Smooth muscle cell of the brain vasculature (primary cell): ENCODE measurements around the gene PRDM2.

ENCODE experiments used
- DNase-seq: peaks from one replicate; pipeline ENCODE4 v3.0.0-alpha.2; 2012; ENCODE audit warnings: low read depth, low spot score

The PRDM2 gene

DNA sequence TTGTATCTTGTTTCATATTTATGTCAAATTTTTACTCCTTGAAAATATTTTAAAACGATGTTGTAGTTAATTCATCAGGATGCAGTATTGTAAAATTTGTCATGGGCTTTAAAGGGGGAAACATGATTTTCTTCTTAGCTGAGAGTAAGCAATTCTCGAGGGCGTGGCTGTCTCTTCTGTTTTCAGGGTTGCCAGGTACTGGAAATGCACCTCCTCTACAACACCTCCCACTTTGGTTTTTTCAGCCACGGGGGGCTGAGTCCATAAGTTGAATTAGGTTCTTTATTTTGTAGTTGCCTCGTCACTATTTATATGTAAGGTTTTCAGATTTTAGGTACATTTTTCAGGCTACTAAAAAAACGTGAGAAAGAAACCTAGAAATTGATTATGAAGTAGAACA, 64.0 kb downstream of the PRDM2 start:
- no peak for DNase-seq

DNA sequence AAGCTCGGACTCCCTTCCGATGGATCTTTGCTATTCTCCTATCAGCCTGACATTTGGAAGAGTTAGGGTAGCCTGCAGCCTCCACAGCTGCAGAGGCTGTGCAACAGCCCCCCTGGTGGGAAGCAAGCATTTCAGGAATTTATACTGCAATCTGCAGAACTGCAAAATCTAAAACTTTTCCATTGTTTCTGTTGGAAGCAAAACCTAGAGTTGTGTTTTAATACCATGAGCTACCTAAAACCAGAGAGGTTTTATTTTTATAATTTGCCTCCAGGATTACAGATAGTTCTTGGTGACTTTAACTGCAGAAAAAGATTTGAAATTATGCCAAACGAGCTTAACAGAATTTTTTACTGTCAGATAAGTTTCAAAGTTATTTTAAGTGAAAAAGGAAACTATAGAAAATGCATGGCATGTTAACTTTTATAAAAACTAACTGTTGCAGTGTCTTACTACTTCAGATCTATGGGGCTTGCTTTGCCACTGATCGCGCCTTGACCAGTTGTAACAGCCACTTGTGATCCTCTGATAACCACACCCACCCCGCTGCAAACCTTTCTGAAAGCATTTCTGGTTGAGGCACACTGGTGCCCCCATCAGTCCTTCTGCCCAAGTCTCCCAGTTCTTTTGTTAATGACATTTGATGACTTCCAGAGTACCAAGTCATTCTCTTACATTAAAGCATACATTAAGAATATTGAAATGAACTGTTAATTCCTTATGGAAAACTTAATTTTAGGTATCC, 64.8 kb downstream of the PRDM2 start:
- DNase-seq: peak; percentile 62

DNA sequence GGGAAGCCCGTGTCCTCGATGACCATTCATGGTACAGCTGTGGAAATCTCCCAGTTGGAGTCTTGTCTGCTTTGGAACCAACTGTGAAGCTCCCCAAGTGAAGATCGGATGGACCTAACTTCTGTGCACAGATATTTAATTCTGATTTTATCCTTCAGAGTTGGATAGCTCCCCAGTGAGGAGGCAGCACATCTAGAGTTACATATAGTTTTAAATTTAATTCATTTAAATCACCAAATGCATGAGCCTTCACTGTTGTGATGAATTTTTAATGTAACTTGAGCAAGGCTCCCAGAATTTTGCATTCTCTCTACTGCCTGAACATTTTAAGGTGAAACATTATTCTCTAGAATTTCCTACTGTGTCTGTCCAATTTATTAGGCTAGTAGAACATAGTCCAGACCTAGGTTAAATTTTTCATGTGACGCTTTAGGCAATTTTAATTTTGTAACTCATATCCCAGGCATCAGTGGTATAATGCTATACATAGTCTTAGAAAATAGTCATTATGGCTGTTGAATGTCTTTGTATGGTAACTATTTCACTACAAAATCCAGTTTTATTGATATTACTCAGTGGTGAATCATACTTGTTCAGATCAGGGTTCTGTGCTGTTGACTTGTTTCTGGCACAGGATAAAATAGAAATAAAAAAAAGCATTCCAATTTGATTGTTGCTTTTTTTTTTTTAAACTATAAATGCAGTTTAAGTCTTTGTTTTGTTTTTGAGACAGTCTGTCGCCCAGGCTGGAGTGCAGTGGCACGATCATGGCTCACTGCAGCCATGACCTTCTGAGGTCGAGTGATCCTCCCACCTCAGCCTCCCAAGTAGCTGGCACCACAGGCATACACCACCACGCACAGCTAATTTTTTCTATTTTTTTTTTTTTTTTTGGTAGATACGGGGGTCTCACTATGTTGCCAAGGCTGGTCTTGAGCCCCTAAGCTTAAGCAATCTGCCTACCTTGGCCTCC, 66.9 kb downstream of the PRDM2 start:
- DNase-seq: no peak

DNA sequence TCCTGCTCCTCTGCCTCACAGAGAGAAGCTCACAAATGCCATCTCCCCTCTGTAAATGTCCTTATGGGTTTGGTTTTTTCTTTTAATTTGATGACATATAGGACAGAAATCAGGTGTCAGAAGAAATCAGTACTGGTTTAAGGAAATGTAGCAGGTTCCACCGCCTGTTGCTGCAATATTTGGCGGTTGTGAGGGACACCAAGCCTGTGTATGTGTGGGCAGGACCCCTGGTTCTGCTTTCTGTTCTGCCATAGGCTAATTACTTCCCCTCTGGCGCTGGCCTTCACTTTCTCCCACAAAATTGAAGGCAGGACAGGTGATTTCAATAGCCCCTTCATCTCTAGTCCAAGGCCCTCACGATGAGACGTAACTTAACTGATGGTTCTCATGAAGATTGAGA, 69.2 kb downstream of the PRDM2 start:
- DNase-seq: no peak

DNA sequence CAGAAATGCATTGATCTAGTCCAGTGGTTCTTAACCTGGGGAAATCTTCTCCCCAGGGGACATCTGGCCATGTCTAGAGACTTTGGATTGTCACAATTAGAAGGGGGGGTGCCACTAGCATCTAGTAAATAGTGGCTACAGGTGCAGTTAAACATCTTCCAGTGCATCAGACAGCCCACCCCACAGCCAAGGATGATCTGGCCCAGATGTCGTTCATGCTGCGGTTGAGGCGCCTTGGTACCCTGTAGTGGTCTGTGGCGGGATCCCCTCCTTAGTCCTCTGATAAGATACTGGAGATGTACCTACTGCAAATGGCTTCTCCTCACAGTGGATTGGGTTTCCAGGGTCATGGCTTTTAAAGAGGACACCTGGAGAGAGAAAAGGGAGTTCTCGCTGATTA, 69.8 kb downstream of the PRDM2 start:
- DNase-seq: no peak

DNA sequence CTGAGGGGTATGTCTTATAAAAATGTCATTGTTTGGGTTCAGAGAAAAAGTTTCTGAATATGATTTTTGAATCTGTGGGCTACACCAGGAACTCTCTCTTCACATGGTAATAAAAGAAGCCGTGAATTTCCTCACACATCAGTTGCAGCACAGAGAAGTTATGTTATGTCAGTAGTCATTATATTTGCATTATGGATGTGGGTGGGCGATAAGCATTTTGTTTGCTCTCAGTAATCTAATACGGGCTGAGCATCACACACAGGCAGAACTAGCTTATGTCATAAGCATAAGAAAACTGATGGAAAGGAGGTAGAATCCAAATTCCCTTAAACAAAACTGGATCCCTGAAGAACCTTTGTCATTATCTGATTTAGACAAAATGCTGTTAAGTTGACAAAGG, 70.8 kb downstream of the PRDM2 start:
- DNase-seq: no peak

DNA sequence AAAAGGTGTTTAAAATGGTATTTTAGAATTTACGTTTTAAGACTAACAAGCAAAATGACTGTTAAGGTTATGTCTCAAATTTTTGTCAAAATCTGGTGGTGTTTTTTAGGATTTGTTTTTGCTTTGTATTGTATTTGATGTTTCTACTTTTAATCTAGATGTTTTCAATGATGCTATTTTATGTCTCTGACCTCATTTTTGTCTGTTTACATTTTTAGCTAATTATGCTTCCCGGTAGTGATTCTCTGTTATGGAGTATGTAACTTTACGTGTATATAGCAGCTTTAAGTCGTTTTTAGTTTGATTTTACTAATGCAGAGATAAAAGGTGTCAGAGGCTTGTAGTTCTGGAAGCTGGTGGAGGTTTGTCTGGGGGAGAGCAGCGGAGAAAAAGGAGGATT, 71.8 kb downstream of the PRDM2 start:
- no peak for DNase-seq

DNA sequence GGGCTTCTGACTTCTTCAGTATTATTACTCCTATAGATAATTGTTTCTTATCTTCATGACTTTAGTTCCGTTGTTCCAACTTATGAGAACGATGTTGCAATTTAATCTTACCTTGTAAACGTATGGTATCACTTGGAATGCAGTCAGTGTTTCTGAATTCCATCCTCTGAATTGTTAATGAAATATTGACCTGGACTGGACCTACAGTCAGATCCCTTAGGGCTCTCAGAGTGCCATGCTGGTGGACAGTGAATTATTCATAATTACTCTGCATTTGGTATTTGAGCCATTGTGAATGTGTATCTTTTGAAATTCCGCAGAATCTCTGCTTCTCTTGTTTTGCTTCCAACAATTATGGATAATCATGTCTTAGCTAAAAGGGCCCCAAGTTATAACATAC, 72.3 kb downstream of the PRDM2 start:
- no peak for DNase-seq

DNA sequence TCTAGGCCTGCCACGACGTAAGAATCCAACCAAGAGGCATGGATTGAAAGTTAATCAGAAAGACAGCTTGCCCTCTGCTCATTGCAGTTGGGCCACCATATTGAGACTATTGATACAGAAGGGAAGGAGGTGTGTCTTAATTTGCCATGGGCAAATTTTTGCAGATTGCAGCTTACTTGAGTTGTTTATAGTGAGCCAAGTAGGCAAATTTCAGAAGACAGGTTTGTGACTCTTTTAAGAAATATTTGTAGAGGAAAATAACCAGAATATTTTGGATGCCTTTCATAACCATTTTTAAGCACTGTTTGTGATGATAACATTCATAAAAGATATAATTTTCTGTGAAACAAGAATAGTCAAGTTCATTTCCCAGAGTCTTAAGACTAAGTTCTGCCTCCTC, 74.1 kb downstream of the PRDM2 start:
- no peak for DNase-seq

DNA sequence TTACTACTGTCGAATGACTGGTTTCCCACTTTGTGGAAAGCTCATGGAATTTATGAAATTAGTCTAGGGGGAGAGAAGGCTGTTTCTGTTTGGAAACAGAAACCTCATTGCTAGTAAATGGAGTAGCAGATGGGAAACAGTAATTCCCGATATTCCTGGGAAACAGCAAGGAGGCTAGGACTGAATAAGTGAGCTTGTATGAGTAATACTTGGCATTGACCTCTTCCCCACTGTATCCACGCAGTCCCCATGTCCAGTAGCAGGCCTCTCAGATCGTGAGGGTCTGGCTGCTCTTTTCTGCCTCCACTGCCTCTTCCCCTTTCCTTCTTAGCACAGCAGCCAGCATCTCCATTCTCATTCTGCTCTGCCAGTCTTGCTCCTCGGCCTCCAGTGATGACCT, 75.5 kb downstream of the PRDM2 start:
- DNase-seq: no peak

DNA sequence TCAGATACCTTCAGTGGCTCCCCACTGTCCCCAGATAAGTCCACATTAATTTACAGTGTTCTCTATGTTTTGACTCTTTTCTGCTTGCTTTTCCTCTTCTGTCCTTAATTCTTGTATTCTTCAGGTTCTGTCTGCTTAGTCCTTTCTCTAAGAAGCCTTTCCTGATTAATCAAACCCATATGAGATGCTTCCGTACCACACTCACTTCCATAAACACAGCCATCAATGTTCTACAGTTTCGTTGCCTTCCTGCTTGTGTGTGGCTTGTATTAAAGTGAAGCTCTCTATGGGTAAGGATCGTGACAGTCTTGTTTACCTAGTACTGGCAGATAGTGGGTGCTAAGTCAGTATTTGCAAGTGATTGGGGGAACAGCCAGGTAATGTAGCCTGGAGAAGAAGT, 75.9 kb downstream of the PRDM2 start:
- DNase-seq: no peak

DNA sequence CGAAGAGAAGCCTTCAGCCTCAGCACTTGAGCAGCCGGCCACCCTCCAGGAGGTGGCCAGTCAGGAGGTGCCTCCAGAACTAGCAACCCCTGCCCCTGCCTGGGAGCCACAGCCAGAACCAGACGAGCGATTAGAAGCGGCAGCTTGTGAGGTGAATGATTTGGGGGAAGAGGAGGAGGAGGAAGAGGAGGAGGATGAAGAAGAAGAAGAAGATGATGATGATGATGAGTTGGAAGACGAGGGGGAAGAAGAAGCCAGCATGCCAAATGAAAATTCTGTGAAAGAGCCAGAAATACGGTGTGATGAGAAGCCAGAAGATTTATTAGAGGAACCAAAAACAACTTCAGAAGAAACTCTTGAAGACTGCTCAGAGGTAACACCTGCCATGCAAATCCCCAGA, 78.4 kb downstream of the PRDM2 start:
- no peak for DNase-seq

DNA sequence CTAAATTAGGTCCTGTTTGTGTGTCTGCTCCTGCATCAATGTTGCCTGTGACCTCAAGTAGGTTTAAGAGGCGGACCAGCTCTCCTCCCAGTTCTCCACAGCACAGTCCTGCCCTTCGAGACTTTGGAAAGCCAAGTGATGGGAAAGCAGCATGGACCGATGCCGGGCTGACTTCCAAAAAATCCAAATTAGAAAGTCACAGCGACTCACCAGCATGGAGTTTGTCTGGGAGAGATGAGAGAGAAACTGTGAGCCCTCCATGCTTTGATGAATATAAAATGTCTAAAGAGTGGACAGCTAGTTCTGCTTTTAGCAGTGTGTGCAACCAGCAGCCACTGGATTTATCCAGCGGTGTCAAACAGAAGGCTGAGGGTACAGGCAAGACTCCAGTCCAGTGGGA, 79.9 kb downstream of the PRDM2 start:
- no peak for DNase-seq

DNA sequence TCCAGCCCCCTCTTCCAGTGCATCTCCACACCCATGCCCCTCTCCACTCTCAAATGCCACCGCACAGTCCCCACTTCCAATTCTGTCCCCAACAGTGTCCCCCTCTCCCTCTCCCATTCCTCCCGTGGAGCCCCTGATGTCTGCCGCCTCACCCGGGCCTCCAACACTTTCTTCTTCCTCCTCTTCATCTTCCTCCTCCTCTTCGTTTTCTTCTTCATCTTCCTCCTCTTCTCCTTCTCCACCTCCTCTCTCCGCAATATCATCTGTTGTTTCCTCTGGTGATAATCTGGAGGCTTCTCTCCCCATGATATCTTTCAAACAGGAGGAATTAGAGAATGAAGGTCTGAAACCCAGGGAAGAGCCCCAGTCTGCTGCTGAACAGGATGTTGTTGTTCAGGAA, 80.8 kb downstream of the PRDM2 start:
- DNase-seq: no peak

DNA sequence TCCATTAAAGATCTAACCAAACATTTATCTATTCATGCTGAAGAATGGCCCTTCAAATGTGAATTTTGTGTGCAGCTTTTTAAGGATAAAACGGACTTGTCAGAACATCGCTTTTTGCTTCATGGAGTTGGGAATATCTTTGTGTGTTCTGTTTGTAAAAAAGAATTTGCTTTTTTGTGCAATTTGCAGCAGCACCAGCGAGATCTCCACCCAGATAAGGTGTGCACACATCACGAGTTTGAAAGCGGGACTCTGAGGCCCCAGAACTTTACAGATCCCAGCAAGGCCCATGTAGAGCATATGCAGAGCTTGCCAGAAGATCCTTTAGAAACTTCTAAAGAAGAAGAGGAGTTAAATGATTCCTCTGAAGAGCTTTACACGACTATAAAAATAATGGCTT, 81.2 kb downstream of the PRDM2 start:
- no peak for DNase-seq

DNA sequence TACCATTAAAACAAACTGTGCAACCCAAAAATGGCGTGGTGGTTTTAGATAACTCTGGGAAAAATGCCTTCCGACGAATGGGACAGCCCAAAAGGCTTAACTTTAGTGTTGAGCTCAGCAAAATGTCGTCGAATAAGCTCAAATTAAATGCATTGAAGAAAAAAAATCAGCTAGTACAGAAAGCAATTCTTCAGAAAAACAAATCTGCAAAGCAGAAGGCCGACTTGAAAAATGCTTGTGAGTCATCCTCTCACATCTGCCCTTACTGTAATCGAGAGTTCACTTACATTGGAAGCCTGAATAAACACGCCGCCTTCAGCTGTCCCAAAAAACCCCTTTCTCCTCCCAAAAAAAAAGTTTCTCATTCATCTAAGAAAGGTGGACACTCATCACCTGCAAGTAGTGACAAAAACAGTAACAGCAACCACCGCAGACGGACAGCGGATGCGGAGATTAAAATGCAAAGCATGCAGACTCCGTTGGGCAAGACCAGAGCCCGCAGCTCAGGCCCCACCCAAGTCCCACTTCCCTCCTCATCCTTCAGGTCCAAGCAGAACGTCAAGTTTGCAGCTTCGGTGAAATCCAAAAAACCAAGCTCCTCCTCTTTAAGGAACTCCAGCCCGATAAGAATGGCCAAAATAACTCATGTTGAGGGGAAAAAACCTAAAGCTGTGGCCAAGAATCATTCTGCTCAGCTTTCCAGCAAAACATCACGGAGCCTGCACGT, 82.1 kb downstream of the PRDM2 start:
- no peak for DNase-seq

DNA sequence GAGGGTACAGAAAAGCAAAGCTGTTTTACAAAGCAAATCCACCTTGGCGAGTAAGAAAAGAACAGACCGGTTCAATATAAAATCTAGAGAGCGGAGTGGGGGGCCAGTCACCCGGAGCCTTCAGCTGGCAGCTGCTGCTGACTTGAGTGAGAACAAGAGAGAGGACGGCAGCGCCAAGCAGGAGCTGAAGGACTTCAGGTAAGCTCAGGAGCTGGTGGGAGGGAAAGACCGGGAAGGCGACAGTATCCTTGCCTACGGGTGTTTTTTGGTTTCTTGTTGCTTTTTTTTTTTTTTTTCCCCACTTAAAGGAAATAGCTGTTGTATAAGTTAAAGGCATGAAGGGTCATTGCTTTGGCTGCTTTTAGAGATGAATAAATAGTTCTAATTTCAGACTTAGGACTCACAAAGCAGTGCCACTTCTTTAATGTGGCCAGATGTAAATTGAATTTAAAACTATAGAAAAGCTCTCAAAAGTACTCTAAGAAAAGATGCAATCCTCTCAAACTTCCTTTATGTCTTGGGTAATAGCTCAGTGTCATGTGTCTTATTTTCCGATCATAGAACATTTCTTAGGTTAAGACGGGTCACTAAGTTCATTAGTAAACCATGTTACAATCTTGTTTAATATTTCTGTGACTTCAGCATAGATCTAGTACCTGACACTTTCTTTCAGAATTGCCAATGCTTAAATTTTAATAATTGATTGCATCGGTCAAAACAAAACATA, 82.8 kb downstream of the PRDM2 start:
- no peak for DNase-seq

DNA sequence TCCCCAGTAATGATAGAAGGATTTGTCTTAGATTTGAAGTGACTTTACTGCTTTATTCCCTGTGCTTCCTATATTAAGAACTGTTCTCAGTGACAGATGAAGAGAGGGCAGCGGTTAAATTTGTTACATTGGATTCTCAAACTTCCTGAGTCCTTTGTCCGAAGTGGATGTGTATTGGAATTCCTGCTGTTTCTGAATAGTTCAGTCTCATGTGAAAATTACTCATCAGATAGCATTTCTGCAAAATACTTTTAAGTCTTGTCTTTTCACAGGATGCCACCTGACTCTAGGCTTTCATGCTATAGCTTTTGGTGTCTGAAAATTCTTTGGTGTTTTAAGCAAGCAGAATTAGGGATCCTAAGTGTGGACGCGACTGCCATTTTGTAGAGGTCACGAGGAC, 83.6 kb downstream of the PRDM2 start:
- no peak for DNase-seq

DNA sequence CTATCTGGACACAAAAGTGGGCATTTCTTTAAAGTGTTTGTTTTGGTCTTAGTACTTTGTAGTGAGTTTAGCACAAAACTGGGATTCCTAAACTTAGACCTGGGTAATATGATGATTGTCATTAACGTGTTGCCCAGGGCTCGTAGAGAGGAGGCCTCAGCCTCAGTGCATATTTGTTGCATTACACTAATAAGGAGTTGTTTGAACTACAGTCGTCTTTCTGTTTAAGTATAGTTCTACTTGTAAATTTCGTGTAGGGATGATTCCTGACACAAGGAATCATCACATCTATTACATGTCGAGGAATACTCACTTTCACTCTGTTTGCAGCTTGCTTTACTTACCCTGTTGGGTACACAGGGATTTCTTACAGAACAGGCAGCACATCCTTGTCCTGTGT, 85.0 kb downstream of the PRDM2 start:
- DNase-seq: no peak

DNA sequence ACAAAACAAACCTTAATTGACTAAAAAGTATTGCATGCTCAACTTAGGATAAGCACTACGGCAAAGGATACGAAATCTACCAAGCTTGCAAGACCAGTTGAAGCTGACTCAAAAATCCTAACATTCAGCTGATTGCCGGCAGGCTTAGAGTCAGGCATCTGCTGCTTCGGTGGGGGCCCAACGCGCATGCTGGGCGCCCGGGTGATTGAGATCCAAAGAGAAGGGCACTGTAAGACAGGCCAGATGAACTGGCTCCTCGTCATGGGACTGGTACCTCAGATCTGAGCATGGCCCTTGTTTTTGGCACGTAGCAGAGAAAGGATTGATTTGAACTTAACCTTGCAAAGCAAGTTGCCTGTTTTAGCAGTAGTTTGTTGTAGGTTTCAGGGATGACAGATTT, 86.6 kb downstream of the PRDM2 start:
- no peak for DNase-seq

DNA sequence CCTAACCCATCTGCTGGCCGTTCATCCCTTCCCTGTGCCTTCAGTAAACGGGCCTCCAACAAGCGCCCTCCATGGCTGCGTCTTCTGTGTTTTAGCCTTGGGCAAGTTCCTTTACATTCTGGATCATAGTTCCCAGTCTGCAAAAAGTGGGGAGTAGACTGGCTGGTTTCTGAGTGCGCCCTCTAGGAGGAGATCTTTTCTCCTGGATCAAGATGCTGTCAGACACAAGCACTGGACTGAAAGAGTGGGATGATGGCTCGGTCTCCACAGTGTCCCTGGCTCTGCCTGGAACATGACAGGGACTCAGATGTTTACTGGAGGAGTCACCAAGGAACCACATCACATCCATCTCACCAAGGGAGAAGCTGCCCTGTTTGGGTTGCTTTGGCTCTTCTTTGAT, 88.8 kb downstream of the PRDM2 start:
- DNase-seq: no peak
